HepG2 (cell line): ENCODE data around the gene TRPC4AP. TPM values are rescaled to one million over a fixed set of nuclear protein-coding genes. Genes with fewer than 3 reads are reported as not detected.
A peak's percentile ranks its signal among the peaks of the same experiment; 100 is the strongest.

ENCODE experiments used
- ATF7 ChIP-seq, 2 experiments: fragments of 450-650 bp in 1 of 2; sonication (generic) in 1 of 2; formaldehyde crosslinking in 1 of 2; IDR thresholded peaks; 2 replicates each; pipeline versions ENCODE4 v1.4.0 to v1.6.1; 2016 to 2020; ENCODE audit warnings: antibody characterized with exemption in 1 of 2, mild to moderate bottlenecking in 1 of 2, missing genetic modification reagents in 1 of 2
- ETV5 ChIP-seq: IDR thresholded peaks from 2 replicates; pipeline ENCODE4 v1.6.1; 2018; ENCODE audit warnings: missing biosample characterization, missing genetic modification reagents, inconsistent platforms, borderline replicate concordance
- FOXA3 ChIP-seq: IDR thresholded peaks from 2 replicates; pipeline ENCODE4 v1.6.1; 2016; ENCODE audit warnings: missing genetic modification reagents, missing compliant biosample characterization
- HDAC2 ChIP-seq: sonication (generic); formaldehyde crosslinking; IDR thresholded peaks from 2 replicates; pipeline ENCODE4 v1.4.0; 2020; ENCODE audit warnings: missing genetic modification reagents
- NR1H2 ChIP-seq: sonication (generic); formaldehyde crosslinking; IDR thresholded peaks from 2 replicates; pipeline ENCODE4 v1.8.1; 2022; ENCODE audit warnings: low read depth, missing genetic modification reagents, borderline replicate concordance
- RELA ChIP-seq: sonication (generic); formaldehyde crosslinking; IDR thresholded peaks from 2 replicates; pipeline ENCODE4 v1.4.0; 2020; ENCODE audit warnings: missing genetic modification reagents
- RXRB ChIP-seq: IDR thresholded peaks from 2 replicates; pipeline ENCODE4 v1.6.1; 2016; ENCODE audit warnings: borderline replicate concordance, missing genetic modification reagents, missing compliant biosample characterization
- SALL1 ChIP-seq: sonication (generic); formaldehyde crosslinking; IDR thresholded peaks from 2 replicates; pipeline ENCODE4 v1.8.0; 2022; ENCODE audit warnings: mild to moderate bottlenecking, missing genetic modification reagents
- SAP130 ChIP-seq: IDR thresholded peaks from 2 replicates; pipeline ENCODE4 v1.6.1; 2016; ENCODE audit warnings: low read depth
- SIN3B ChIP-seq: fragments of 150-350 bp; IDR thresholded peaks from 2 replicates; pipeline ENCODE4 v1.6.1; 2014; ENCODE audit warnings: low read length
- SKI ChIP-seq: fragments of 450-650 bp; IDR thresholded peaks from one replicate; pipeline ENCODE4 v1.6.1; 2018; ENCODE audit warnings: mild to moderate bottlenecking; ENCODE audit not compliant: partially characterized antibody
- TBL1XR1 ChIP-seq: fragments of 150-350 bp; IDR thresholded peaks from 2 replicates; pipeline ENCODE4 v1.6.1; 2014; ENCODE audit warnings: borderline replicate concordance, low read length; ENCODE audit not compliant: partially characterized antibody
- U2AF2 ChIP-seq: fragments of 200-400 bp; formaldehyde crosslinking; IDR thresholded peaks from 2 replicates; pipeline ENCODE4 v1.6.1; 2017; ENCODE audit warnings: low read depth, mild to moderate bottlenecking, low read length
- ZNF550 ChIP-seq: sonication (generic); formaldehyde crosslinking; IDR thresholded peaks from 2 replicates; pipeline ENCODE4 v1.4.0; 2020; ENCODE audit warnings: mild to moderate bottlenecking, missing genetic modification reagents, borderline replicate concordance
- ZNF577 ChIP-seq: sonication (generic); formaldehyde crosslinking; IDR thresholded peaks from 2 replicates; pipeline ENCODE4 v1.4.0; 2020; ENCODE audit warnings: mild to moderate bottlenecking, low read depth, missing genetic modification reagents, borderline replicate concordance
- ZNF646 ChIP-seq: sonication (generic); formaldehyde crosslinking; IDR thresholded peaks from 2 replicates; pipeline ENCODE4 v1.9.0; 2021; ENCODE audit warnings: mild to moderate bottlenecking, missing genetic modification reagents
- polyA plus RNA-seq, 8 experiments: library from polyadenylated mRNA; depleted of rRNA in 3 of 8; stranded (reverse) in 7 of 8; unstranded in 1 of 8; fragments of >200 nt; fragmentation: Illumina TruSeq in 4 of 8; extraction: Trizol in 4 of 8; gene quantifications; 2 replicates each; pipeline versions ENCODE4 v1.2.1 to v1.2.3, GENCODE V29; 2011 to 2016; ENCODE audit warnings: low read depth in 4 of 8, missing spikeins in 1 of 8, mixed read lengths in 1 of 8; ENCODE audit not compliant: insufficient read depth in 1 of 8
- total RNA-seq, 5 experiments: library from RNA; depleted of rRNA; stranded (reverse); fragments of >200 nt; fragmentation: Illumina TruSeq; extraction: Trizol; gene quantifications; 2 replicates each; pipeline ENCODE4 v1.2.3, GENCODE V29; 2016; ENCODE audit warnings: low read depth in 1 of 5
- TF ChIP-seq, protein P1 (sequence below), 2 experiments: fragments of 450-650 bp in 1 of 2; sonication (generic) in 1 of 2; formaldehyde crosslinking; IDR thresholded peaks; 2 replicates each; pipeline versions ENCODE4 v1.5.0 to v1.8.0; 2020 to 2022; ENCODE audit warnings: mild to moderate bottlenecking in 1 of 2, missing genetic modification reagents in 1 of 2
- TF ChIP-seq, protein P2 (sequence below): sonication (generic); formaldehyde crosslinking; conservative IDR thresholded peaks from 2 replicates; pipeline ENCODE4 v1.4.0; 2020; ENCODE audit warnings: missing genetic modification reagents
- TF ChIP-seq, protein P3 (sequence below): sonication (generic); formaldehyde crosslinking; IDR thresholded peaks from 2 replicates; pipeline ENCODE4 v1.5.1; 2020; ENCODE audit warnings: missing genetic modification reagents, mild to moderate bottlenecking, borderline replicate concordance

TRPC4AP gene
- total and polyA plus RNA-seq, 2 of the 13 experiments (the other 11 are each of a cell fraction or from before 2014, with no cell fraction given) = 136 to 137 TPM

GRCh38 chr20:35129647-35130069 lies 37.1 kb upstream of the TRPC4AP start (continued):
- TF ChIP-seq, protein P1, sequence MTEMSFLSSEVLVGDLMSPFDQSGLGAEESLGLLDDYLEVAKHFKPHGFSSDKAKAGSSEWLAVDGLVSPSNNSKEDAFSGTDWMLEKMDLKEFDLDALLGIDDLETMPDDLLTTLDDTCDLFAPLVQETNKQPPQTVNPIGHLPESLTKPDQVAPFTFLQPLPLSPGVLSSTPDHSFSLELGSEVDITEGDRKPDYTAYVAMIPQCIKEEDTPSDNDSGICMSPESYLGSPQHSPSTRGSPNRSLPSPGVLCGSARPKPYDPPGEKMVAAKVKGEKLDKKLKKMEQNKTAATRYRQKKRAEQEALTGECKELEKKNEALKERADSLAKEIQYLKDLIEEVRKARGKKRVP (CRISPR knock-in tag; IDR thresholded peaks at IDR 0.05) = peak in 1 of 2 experiments; percentile 93; a peak in 3 of 4 replicates
- TF ChIP-seq ETV5 (CRISPR knock-in tag) (peak; percentile 86; the same call in 1 of the 2 replicates), HDAC2 (peak; percentile 30; the same call in 1 of the 2 replicates), ZNF550 (CRISPR knock-in tag) (no peak), U2AF2 (no peak), RXRB (CRISPR knock-in tag) (peak; percentile 63), ZNF646 (CRISPR knock-in tag) (no peak), FOXA3 (CRISPR knock-in tag) (peak; percentile 92), RELA (CRISPR knock-in tag) (no peak), SIN3B (no peak), ATF7 (IDR thresholded peaks at IDR 0.05) (peak; percentile 72), ATF7 (CRISPR knock-in tag; IDR thresholded peaks at IDR 0.05) (no peak), SAP130 (CRISPR knock-in tag) (peak; percentile 66), SALL1 (CRISPR knock-in tag) (no peak), ZNF577 (CRISPR knock-in tag) (no peak), SKI (peak; percentile 90), TBL1XR1 (peak; percentile 90), NR1H2 (CRISPR knock-in tag) (no peak)
- TF ChIP-seq, protein P2, sequence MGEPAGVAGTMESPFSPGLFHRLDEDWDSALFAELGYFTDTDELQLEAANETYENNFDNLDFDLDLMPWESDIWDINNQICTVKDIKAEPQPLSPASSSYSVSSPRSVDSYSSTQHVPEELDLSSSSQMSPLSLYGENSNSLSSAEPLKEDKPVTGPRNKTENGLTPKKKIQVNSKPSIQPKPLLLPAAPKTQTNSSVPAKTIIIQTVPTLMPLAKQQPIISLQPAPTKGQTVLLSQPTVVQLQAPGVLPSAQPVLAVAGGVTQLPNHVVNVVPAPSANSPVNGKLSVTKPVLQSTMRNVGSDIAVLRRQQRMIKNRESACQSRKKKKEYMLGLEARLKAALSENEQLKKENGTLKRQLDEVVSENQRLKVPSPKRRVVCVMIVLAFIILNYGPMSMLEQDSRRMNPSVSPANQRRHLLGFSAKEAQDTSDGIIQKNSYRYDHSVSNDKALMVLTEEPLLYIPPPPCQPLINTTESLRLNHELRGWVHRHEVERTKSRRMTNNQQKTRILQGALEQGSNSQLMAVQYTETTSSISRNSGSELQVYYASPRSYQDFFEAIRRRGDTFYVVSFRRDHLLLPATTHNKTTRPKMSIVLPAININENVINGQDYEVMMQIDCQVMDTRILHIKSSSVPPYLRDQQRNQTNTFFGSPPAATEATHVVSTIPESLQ = no peak
- TF ChIP-seq, protein P3, sequence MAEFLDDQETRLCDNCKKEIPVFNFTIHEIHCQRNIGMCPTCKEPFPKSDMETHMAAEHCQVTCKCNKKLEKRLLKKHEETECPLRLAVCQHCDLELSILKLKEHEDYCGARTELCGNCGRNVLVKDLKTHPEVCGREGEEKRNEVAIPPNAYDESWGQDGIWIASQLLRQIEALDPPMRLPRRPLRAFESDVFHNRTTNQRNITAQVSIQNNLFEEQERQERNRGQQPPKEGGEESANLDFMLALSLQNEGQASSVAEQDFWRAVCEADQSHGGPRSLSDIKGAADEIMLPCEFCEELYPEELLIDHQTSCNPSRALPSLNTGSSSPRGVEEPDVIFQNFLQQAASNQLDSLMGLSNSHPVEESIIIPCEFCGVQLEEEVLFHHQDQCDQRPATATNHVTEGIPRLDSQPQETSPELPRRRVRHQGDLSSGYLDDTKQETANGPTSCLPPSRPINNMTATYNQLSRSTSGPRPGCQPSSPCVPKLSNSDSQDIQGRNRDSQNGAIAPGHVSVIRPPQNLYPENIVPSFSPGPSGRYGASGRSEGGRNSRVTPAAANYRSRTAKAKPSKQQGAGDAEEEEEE (CRISPR knock-in tag) = no peak
